SU-DHL-6 (cell line): ENCODE data around the gene MKRN1.

Experiments used
- CTCF ChIP-seq: fragments of 200-600 bp; sonication (generic); IDR thresholded peaks from one replicate; pipeline ENCODE4 v1.5.1; 2017; ENCODE audit warnings: antibody characterized with exemption, mild to moderate bottlenecking, low read length, moderate library complexity; ENCODE audit not compliant: insufficient read depth, poor library complexity, severe bottlenecking
- EZH2phosphoT487 ChIP-seq: fragments of 200-600 bp; sonication (generic), shearing (Covaris generic); conservative IDR thresholded peaks from 2 replicates; pipeline ENCODE4 v1.6.1; 2018; ENCODE audit warnings: mild to moderate bottlenecking, antibody characterized with exemption, low read length, moderate library complexity, mixed read lengths

DNA sequence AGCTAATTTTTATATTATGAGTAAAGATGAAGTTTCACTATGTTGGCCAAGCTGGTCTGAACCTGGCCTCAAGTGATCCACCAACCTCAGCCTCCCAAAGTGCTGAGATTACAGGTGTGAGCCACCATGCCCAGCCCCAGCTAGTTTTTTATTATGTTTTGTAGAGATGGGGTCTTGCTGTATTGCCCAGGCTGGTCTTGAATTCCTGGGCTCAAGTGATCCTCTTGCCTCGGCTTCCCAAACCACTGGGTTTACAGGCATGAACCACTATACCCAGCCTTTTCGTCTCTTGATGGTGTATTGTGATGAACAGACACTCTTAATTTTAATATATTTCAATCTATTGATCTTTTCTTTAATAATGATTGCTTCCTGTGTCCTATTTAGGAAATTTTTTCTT, 57.8 kb downstream of the MKRN1 start:
- no peak for TF ChIP-seq CTCF
- no peak for TF ChIP-seq EZH2phosphoT487
